ENCODE data around the gene SARDH. TPM values are rescaled to one million over a fixed set of nuclear protein-coding genes. Genes with fewer than 3 reads are reported as not detected.

Gene SARDH
- total RNA-seq, 1 donor from 2014 or later: 5.1 TPM

DNA sequence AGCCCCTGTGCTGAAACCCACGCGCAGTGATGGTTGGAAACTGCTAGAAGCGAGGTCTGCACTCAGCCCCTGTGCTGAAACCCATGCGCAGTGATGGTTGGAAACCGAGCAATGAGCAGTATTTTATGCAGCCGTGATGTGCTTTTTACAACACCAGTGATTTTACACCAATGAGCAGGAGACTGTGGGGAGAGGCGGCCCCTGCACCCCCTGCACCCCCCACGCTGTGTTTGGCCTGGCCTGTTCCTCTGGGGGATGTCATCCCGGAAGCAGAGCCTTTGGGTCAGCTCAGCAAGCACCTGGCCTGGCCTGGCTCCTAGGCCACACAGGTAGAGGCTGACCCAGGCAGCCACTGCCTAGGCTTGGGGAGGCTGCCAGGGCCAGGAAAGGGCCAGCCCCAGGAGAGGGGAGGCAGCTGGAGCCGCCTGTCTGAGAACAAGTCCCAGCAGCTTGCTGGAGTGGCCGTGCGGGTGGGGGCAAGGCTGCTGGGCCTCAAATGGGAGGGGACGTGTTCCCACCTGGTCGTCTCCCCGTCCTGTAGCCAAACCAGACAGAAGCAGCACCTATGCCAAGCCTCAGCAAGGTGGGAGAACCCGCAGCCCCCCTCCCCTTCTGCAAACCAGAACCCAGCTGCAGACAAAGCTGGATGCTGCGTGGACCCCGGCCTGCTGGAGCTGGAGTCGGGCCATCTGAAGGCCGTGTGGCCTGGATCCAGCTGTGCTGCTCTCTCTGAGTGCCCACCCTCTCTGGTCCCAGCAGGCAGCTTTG lies 55.1 kb downstream of the SARDH start:
- H3K4me3 Mint-ChIP-seq (ENCODE audit: low read depth): no peak overlapping the region
- no peaks in the 10 kb centered on the region for H3K4me1 Mint-ChIP-seq (ENCODE audit: low read depth)
- no peaks in the 10 kb centered on the region for H3K9me3 Mint-ChIP-seq (ENCODE audit: low read depth)
- peaks cover 3% of the 10 kb centered on the region for H3K27me3 Mint-ChIP-seq
- H3K36me3 Mint-ChIP-seq (ENCODE audit: insufficient read depth): no peaks in the 10 kb centered on the region
- no peak overlapping the region for H3K27ac Mint-ChIP-seq
- no peak for DNase-seq (ENCODE audit: low spot score, unreplicated experiment)
- TF ChIP-seq, protein P1, sequence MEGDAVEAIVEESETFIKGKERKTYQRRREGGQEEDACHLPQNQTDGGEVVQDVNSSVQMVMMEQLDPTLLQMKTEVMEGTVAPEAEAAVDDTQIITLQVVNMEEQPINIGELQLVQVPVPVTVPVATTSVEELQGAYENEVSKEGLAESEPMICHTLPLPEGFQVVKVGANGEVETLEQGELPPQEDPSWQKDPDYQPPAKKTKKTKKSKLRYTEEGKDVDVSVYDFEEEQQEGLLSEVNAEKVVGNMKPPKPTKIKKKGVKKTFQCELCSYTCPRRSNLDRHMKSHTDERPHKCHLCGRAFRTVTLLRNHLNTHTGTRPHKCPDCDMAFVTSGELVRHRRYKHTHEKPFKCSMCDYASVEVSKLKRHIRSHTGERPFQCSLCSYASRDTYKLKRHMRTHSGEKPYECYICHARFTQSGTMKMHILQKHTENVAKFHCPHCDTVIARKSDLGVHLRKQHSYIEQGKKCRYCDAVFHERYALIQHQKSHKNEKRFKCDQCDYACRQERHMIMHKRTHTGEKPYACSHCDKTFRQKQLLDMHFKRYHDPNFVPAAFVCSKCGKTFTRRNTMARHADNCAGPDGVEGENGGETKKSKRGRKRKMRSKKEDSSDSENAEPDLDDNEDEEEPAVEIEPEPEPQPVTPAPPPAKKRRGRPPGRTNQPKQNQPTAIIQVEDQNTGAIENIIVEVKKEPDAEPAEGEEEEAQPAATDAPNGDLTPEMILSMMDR (IDR thresholded peaks at IDR 0.05; ENCODE audit: unreplicated experiment): no peak

DNA sequence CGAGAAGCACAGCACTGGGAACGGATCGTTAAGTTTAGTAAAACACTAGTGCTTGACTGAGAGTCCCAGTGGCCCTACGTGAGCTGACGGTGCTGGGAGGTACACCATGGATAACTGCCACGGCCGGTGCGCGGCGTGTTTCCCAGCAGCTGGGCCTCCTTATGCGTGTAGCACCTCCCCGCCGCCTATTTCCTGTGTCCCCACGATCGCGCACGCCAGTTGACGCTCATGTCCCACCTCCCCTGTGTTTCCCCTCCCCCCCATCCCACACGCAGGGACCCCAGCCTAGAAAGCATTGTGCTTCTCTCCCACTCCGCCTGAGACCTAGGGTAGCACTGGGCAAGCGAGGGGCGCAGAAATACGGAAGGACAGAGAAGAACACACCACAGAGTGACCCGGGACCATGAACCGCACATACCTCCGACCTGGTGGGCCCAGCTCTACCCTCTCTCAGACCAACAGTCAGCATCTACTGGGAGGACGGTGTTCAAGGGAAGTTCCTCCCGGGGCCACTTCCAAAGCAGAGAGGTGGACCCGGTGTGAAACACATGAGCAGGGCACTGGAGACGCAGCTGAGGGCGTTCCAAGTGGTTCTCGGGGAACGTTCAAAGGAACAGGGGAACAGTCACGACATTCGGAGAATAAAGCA lies 56.4 kb downstream of the SARDH start:
- H3K36me3 Mint-ChIP-seq (ENCODE audit: insufficient read depth): no peaks in the 10 kb centered on the region
- TF ChIP-seq, protein P1 (IDR thresholded peaks at IDR 0.05; ENCODE audit: unreplicated experiment): no peak
- H3K9me3 Mint-ChIP-seq (ENCODE audit: low read depth): no peaks in the 10 kb centered on the region
- no peak for DNase-seq (ENCODE audit: low spot score, unreplicated experiment)
- no peak overlapping the region for H3K27ac Mint-ChIP-seq
- H3K4me1 Mint-ChIP-seq (ENCODE audit: low read depth): no peaks in the 10 kb centered on the region
- H3K27me3 Mint-ChIP-seq: peaks cover 3% of the 10 kb centered on the region
- no peak overlapping the region for H3K4me3 Mint-ChIP-seq (ENCODE audit: low read depth)

DNA sequence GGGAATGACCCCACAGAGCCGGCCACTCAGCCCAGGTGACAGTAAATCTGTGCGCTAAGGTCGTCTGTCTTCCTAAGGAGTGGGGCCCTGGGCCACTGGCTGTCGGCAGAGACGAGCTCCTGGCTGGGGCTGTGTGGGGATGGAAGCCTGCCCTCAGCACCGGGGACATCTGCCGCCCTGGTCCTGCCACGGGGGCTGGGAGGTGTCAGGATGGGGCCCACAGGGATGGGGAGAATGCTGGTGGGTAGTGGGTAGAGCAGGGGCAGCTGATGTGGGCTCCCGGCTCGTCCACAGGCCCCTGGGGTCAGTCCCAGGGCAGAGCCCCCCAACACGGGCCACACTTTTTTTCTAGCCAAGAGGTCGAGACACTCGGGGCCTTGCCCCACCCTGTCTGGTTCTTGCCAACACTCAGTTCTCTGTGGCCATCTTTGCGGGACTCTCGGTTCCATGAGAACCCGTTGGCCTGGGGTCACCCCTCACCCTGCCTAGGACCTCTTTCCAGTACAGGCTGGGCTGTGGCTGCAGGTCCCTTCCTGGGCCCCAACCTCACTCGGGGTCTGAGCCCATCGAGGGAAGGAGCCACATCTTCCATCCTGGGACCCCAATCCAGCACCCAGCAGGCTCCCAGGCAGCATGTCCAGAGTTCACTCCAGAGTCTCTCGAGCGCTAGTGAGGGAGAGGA lies 57.0 kb downstream of the SARDH start:
- Mint-ChIP-seq H3K27me3 (peaks cover 3% of the 10 kb centered on the region), H3K4me3 (ENCODE audit: low read depth) (no peak overlapping the region), H3K27ac (no peak overlapping the region), H3K9me3 (ENCODE audit: low read depth) (no peaks in the 10 kb centered on the region), H3K36me3 (ENCODE audit: insufficient read depth) (no peaks in the 10 kb centered on the region), H3K4me1 (ENCODE audit: low read depth) (no peaks in the 10 kb centered on the region)
- TF ChIP-seq, protein P1 (IDR thresholded peaks at IDR 0.05; ENCODE audit: unreplicated experiment): no peak
- no peak for DNase-seq (ENCODE audit: low spot score, unreplicated experiment)

DNA sequence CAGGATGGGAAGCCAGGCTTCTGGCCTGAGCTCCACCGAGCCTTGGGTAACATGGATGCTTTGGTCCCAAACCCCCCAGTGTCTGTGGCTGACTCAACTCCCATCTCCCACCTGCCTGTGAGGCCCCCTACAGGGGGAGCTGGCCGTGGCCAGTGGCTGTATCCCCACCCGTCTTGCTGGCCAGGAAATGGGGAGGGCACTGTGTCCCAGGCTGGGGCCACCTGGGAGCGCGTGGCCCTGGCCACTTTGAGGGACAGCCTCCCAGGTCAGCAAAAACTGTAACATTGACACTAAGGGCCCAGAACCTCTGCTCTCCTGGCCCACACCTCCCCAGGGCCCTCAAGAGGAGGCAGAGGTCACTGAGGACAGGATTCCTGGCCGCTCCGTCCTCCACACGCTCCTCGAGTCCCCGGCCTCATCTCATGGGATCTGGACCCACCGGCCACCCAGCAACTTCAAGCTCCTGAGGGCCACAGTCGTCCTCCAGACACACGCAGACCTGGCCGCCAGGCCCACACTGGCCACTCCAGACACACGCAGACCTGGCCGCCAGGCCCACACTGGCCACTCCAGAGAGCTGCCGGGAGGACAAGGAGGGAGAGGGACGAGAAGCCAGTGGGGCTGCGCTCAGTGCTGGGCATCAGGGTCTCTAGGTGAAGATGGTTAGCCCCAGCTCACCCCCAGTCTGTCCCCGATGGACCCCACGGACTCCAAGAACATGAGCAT lies 57.7 kb downstream of the SARDH start:
- H3K27me3 Mint-ChIP-seq: peaks cover 6% of the 10 kb centered on the region
- no peaks in the 10 kb centered on the region for H3K36me3 Mint-ChIP-seq (ENCODE audit: insufficient read depth)
- no peaks in the 10 kb centered on the region for H3K9me3 Mint-ChIP-seq (ENCODE audit: low read depth)
- no peak for DNase-seq (ENCODE audit: low spot score, unreplicated experiment)
- H3K4me1 Mint-ChIP-seq (ENCODE audit: low read depth): no peaks in the 10 kb centered on the region
- H3K27ac Mint-ChIP-seq: no peak overlapping the region
- TF ChIP-seq, protein P1 (IDR thresholded peaks at IDR 0.05; ENCODE audit: unreplicated experiment): no peak
- no peak overlapping the region for H3K4me3 Mint-ChIP-seq (ENCODE audit: low read depth)
